ENCODE results near the gene MIXL1.
A peak's percentile ranks its signal among the peaks of the same experiment; 100 is the strongest.
"Not testable (repeated sequence)": the region's sequence is repeated elsewhere in the genome, so short reads cannot be mapped to it uniquely, and the experiment has no call there.

MIXL1 gene

GRCh38 chr1:226212545-226212944 lies 10.9 kb upstream of the MIXL1 start:
- no peak for DNase-seq (ENCODE audit: low spot score)

GRCh38 chr1:226215239-226215638 lies 8.2 kb upstream of the MIXL1 start:
- DNase-seq (ENCODE audit: low spot score): peak; percentile 51

GRCh38 chr1:226216056-226216455 lies 7.4 kb upstream of the MIXL1 start:
- no peak for DNase-seq (ENCODE audit: low spot score)

GRCh38 chr1:226217273-226217672 lies 6.2 kb upstream of the MIXL1 start:
- no peak for DNase-seq (ENCODE audit: low spot score)

GRCh38 chr1:226220473-226221189 lies 2.8 kb upstream of the MIXL1 start:
- no peak for DNase-seq (ENCODE audit: low spot score)

GRCh38 chr1:226222686-226223085 lies 778 bp upstream of the MIXL1 start:
- no peak for DNase-seq (ENCODE audit: low spot score)

- DNase-seq (ENCODE audit: low spot score): no peak
Observed at GRCh38 chr1:226223786-226224244, 351 bp downstream of the MIXL1 start.

GRCh38 chr1:226226601-226227000 lies 3.1 kb downstream of the MIXL1 start:
- DNase-seq (ENCODE audit: low spot score): no peak

- no peak for DNase-seq (ENCODE audit: low spot score)
Observed at GRCh38 chr1:226233293-226233692, 9.8 kb downstream of the MIXL1 start.

GRCh38 chr1:226233806-226234205 lies 10.3 kb downstream of the MIXL1 start:
- DNase-seq (ENCODE audit: low spot score): no peak

GRCh38 chr1:226236826-226237225 lies 13.4 kb downstream of the MIXL1 start:
- DNase-seq (ENCODE audit: low spot score): no peak

- DNase-seq (ENCODE audit: low spot score): no peak
Observed at GRCh38 chr1:226239421-226239820, 16.0 kb downstream of the MIXL1 start.

- DNase-seq (ENCODE audit: low spot score): no peak
Observed at GRCh38 chr1:226248091-226248490, 24.6 kb downstream of the MIXL1 start.

GRCh38 chr1:226248796-226249195 lies 25.3 kb downstream of the MIXL1 start:
- DNase-seq (ENCODE audit: low spot score): no peak

- DNase-seq (ENCODE audit: low spot score): no peak
Observed at GRCh38 chr1:226250511-226250910, 27.0 kb downstream of the MIXL1 start.

- DNase-seq (ENCODE audit: low spot score): not testable (repeated sequence)
Observed at GRCh38 chr1:226252841-226253240, 29.4 kb downstream of the MIXL1 start.

- no peak for DNase-seq (ENCODE audit: low spot score)
Observed at GRCh38 chr1:226253933-226254332, 30.5 kb downstream of the MIXL1 start.

- no peak for DNase-seq (ENCODE audit: low spot score)
Observed at GRCh38 chr1:226255380-226255779, 31.9 kb downstream of the MIXL1 start.

GRCh38 chr1:226261818-226262217 lies 38.4 kb downstream of the MIXL1 start:
- DNase-seq (ENCODE audit: low spot score): no peak

- no peak for DNase-seq (ENCODE audit: low spot score)
Observed at GRCh38 chr1:226268421-226269124, 45.1 kb downstream of the MIXL1 start.

- not testable (repeated sequence) for DNase-seq (ENCODE audit: low spot score)
Observed at GRCh38 chr1:226272233-226272902, 48.9 kb downstream of the MIXL1 start.

GRCh38 chr1:226274138-226274537 lies 50.7 kb downstream of the MIXL1 start:
- DNase-seq (ENCODE audit: low spot score): no peak
